Measurements from ENCODE around the gene HS6ST2.

DNA sequence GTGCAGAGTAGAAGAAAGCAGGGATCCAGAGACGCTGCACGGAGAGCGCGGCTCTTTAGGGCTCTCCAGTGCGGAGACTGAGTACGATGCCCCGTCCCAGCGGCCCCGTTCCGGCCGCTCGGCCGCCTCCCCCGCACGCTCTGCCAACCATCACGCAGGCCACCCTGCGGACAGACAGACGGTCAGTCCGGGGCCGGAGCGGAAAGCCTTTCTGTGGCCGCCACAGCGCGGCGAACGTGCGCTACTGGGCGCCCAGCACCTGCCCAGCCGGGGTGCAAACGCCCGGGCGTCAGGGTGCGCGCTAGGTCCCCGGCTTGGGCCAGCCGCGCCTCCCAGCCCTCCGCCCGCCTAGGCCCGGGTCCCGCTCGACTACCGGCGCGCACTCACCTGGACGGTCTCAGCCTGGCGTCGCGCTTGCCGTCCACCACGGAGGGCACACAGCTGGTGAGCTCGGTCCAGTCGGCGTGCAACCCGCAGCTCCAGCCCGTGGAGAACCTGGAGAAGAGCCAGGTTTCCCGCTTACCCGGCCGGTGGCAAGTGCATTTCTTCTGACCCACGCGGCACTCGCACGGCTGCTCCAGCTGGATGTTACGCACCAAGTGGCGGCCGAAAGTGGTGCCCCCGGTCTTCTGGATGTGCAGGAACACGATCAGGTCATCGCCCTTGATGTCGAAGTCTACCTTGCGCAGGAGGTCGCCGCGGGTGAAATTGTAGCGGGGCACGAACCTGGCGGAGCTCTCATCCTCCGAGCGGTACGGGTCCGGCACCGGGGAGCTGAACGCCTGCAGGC lies 1.8 kb downstream of the HS6ST2 start:
- TF ChIP-seq ZNF341 (tag by site-specific recombination; IDR thresholded peaks at IDR 0.05; ENCODE audit: low read depth) (no peak), ATF2 (tag by site-specific recombination; IDR thresholded peaks at IDR 0.05; ENCODE audit: low read depth) (no peak), SP2 (tag by site-specific recombination; IDR thresholded peaks at IDR 0.05) (no peak), MZF1 (tag by site-specific recombination; IDR thresholded peaks at IDR 0.05; ENCODE audit: borderline replicate concordance) (no peak), ZBTB26 (tag by site-specific recombination; optimal IDR thresholded peaks at IDR 0.05) (no peak), ZNF513 (tag by site-specific recombination; IDR thresholded peaks at IDR 0.05) (no peak), ZFHX2 (tag by site-specific recombination; conservative IDR thresholded peaks at IDR 0.05) (no peak), SALL2 (tag by site-specific recombination; IDR thresholded peaks at IDR 0.05; ENCODE audit: borderline replicate concordance) (no peak), ZNF324 (tag by site-specific recombination; IDR thresholded peaks at IDR 0.05) (no peak)
- TF ChIP-seq, protein P1, sequence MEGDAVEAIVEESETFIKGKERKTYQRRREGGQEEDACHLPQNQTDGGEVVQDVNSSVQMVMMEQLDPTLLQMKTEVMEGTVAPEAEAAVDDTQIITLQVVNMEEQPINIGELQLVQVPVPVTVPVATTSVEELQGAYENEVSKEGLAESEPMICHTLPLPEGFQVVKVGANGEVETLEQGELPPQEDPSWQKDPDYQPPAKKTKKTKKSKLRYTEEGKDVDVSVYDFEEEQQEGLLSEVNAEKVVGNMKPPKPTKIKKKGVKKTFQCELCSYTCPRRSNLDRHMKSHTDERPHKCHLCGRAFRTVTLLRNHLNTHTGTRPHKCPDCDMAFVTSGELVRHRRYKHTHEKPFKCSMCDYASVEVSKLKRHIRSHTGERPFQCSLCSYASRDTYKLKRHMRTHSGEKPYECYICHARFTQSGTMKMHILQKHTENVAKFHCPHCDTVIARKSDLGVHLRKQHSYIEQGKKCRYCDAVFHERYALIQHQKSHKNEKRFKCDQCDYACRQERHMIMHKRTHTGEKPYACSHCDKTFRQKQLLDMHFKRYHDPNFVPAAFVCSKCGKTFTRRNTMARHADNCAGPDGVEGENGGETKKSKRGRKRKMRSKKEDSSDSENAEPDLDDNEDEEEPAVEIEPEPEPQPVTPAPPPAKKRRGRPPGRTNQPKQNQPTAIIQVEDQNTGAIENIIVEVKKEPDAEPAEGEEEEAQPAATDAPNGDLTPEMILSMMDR (tag by site-specific recombination; IDR thresholded peaks at IDR 0.05), result no peak
- TF ChIP-seq, protein P2, sequence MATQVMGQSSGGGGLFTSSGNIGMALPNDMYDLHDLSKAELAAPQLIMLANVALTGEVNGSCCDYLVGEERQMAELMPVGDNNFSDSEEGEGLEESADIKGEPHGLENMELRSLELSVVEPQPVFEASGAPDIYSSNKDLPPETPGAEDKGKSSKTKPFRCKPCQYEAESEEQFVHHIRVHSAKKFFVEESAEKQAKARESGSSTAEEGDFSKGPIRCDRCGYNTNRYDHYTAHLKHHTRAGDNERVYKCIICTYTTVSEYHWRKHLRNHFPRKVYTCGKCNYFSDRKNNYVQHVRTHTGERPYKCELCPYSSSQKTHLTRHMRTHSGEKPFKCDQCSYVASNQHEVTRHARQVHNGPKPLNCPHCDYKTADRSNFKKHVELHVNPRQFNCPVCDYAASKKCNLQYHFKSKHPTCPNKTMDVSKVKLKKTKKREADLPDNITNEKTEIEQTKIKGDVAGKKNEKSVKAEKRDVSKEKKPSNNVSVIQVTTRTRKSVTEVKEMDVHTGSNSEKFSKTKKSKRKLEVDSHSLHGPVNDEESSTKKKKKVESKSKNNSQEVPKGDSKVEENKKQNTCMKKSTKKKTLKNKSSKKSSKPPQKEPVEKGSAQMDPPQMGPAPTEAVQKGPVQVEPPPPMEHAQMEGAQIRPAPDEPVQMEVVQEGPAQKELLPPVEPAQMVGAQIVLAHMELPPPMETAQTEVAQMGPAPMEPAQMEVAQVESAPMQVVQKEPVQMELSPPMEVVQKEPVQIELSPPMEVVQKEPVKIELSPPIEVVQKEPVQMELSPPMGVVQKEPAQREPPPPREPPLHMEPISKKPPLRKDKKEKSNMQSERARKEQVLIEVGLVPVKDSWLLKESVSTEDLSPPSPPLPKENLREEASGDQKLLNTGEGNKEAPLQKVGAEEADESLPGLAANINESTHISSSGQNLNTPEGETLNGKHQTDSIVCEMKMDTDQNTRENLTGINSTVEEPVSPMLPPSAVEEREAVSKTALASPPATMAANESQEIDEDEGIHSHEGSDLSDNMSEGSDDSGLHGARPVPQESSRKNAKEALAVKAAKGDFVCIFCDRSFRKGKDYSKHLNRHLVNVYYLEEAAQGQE (tag by site-specific recombination; IDR thresholded peaks at IDR 0.05), result no peak
